Uterus (tissue), 4 donors: ENCODE data around the gene FBXW8. TPM values are rescaled to one million over a fixed set of nuclear protein-coding genes. Genes with fewer than 3 reads are reported as not detected.
A peak's percentile ranks its signal among the peaks of the same experiment; 100 is the strongest.

Experiments used
- DNase-seq, 2 donors: peaks; one replicate each; pipeline ENCODE4 v3.0.0-alpha.2; 2019 to 2020
- H3K27ac ChIP-seq, 2 donors: fragments of 200-600 bp; sonication (generic); 1 replicate in 1 of 2; 2 replicates in 1 of 2; pipeline ENCODE4 v1.5.1; 2016 to 2018
- H3K27me3 ChIP-seq, 2 donors: fragments of 200-600 bp; sonication (generic); one replicate each; pipeline ENCODE4 v1.5.1; 2018 to 2019; ENCODE audit warnings: control low read depth in 1 of 2
- H3K36me3 ChIP-seq, 2 donors: fragments of 200-600 bp; sonication (generic); one replicate each; pipeline ENCODE4 v1.5.1; 2019; ENCODE audit warnings: control low read depth in 1 of 2
- H3K4me1 ChIP-seq, 2 donors: fragments of 200-600 bp; sonication (generic); one replicate each; pipeline ENCODE4 v1.5.1; 2018 to 2019; ENCODE audit warnings: control low read depth in 1 of 2
- H3K4me3 ChIP-seq, 2 donors: fragments of 200-600 bp; sonication (generic); 1 replicate in 1 of 2; 2 replicates in 1 of 2; pipeline ENCODE4 v1.5.1; 2018 to 2019; ENCODE audit warnings: mild to moderate bottlenecking in 1 of 2
- H3K9me3 ChIP-seq, 2 donors: fragments of 200-600 bp; sonication (generic); one replicate each; pipeline ENCODE4 v1.5.1; 2019; ENCODE audit warnings: control low read depth in 1 of 2
- CTCF ChIP-seq, 4 experiments: fragments of 200-600 bp in 2 of 4; fragments of 450-650 bp in 2 of 4; sonication (generic) in 2 of 4; IDR thresholded peaks; one replicate each; pipeline ENCODE4 v1.5.1; 2016 to 2019; ENCODE audit warnings: antibody characterized with exemption in 4 of 4, mild to moderate bottlenecking in 2 of 4, moderate library complexity in 1 of 4
- POLR2A ChIP-seq, 2 donors: fragments of 450-650 bp; IDR thresholded peaks; one replicate each; pipeline ENCODE4 v1.6.1; 2016; ENCODE audit warnings: antibody characterized with exemption in 2 of 2, mild to moderate bottlenecking in 1 of 2, moderate library complexity in 1 of 2
- intact Hi-C: fragments of 100-400 bp; cut with DNase I; formaldehyde crosslinking; loops from one replicate; pipeline ENCODE4 v1.15.1; 2023; ENCODE audit warnings: low total_unique reads
- total RNA-seq, 4 donors: library from RNA; depleted of rRNA in 3 of 4; stranded (reverse); fragments of >200 nt in 3 of 4; gene quantifications; one replicate each; pipeline versions ENCODE4 v1.1.0 to v1.2.4, GENCODE V29; 2014 to 2023
- donor health status: DM: yes; HTN: yes; CAD: no.

FBXW8 gene
- total RNA-seq, 4 donors from 2014 or later = 5.9 to 28.0 (median 15.3) TPM

DNA sequence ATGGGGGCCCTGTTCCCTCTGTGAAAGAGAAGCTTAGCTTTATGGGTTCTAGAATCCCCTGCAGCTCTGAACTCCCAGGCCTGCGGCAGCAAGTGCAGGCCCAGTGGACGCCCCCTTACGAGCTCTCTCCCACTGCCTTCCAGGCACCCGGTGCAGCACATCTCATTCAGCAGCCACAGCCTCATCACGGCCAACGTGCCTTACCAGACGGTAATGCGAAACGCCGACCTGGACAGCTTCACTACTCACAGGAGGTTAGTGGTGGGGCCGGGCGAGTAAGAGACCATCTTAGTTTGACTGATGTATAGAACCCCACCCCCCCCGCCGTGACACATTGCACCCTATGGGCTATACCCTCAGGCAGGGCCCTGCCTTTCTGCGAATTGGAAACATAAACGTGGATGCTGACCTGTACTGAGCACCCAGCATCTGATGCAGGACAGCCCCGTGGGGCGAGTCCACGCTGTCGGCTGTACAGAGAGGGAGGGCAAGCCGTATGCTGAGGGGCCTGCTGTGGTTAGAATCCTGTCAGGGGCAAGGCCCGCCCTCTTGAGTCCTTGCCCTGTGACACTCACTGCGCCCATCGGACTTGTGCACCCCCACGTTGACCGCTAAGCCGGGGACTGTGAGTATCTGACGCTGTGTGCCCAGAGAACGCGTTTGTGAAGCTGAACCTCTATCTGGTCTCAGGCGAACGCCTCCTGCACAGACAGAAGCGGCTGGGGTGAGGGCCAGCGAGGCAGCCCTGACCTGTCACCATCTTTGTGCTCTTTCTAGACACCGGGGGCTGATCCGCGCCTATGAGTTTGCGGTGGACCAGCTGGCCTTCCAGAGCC is 116.7 kb downstream of the FBXW8 start:
- no peaks in the 10 kb centered on the region for H3K27me3 ChIP-seq
- TF ChIP-seq CTCF (IDR thresholded peaks at IDR 0.05) (no peak), POLR2A (IDR thresholded peaks at IDR 0.05) (no peak)
- no peak for DNase-seq
- H3K4me3 ChIP-seq = no peak overlapping the region
- intact Hi-C loops = loop anchor here (10.0 kb wide), 1 partner anchor 87 kb away; no protein-coding TSS in a partner anchor
- no peaks in the 10 kb centered on the region for H3K9me3 ChIP-seq
- H3K4me1 ChIP-seq = no peaks in the 10 kb centered on the region
- H3K36me3 ChIP-seq = no peaks in the 10 kb centered on the region
- H3K27ac ChIP-seq = no peak overlapping the region

DNA sequence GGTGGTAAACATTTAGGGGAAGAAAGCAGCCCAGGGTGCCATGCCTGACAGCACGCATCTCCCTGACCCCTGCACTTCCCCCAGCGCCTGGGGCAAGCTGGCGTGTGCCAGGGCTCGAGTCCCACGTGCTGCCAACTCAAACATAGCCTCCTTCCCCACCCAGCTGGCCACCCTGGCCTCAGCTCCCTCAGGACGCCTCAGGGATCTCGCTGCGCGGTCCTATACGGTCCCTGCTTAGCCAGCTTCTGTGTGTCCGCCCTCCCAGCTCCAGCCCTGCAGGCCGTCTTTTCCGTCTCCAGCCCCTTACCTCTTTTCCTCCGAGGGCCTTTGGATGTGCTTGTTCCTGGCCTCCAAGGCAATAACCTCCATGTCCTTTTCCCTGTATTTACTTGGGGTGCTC is 117.5 kb downstream of the FBXW8 start:
- no peak overlapping the region for H3K27ac ChIP-seq
- H3K36me3 ChIP-seq = no peaks in the 10 kb centered on the region
- intact Hi-C loops = loop anchor here (10.0 kb wide), 1 partner anchor 87 kb away; no protein-coding TSS in a partner anchor
- no peaks in the 10 kb centered on the region for H3K9me3 ChIP-seq
- no peak for DNase-seq
- no peak overlapping the region for H3K4me3 ChIP-seq
- H3K27me3 ChIP-seq = no peaks in the 10 kb centered on the region
- no peak for TF ChIP-seq POLR2A (IDR thresholded peaks at IDR 0.05)
- peaks cover 0 to 2% of the 10 kb centered on the region in 2 donors for H3K4me1 ChIP-seq

- Histone ChIP-seq H3K27ac (no peak overlapping the region), H3K4me3 (no peak overlapping the region), H3K4me1 (peaks cover 0 to 9% of the 10 kb centered on the region in 2 donors), H3K27me3 (no peaks in the 10 kb centered on the region), H3K9me3 (no peaks in the 10 kb centered on the region), H3K36me3 (no peaks in the 10 kb centered on the region)
- intact Hi-C loops = no loop called here
- peak in 1 of 2 donors; percentile 4 for DNase-seq
- no peak for TF ChIP-seq POLR2A (IDR thresholded peaks at IDR 0.05)
- TF ChIP-seq CTCF (IDR thresholded peaks at IDR 0.05) = no peak
These were observed 119.6 kb downstream of the FBXW8 start for GRCh38 chr12:117030187-117030900.

DNA sequence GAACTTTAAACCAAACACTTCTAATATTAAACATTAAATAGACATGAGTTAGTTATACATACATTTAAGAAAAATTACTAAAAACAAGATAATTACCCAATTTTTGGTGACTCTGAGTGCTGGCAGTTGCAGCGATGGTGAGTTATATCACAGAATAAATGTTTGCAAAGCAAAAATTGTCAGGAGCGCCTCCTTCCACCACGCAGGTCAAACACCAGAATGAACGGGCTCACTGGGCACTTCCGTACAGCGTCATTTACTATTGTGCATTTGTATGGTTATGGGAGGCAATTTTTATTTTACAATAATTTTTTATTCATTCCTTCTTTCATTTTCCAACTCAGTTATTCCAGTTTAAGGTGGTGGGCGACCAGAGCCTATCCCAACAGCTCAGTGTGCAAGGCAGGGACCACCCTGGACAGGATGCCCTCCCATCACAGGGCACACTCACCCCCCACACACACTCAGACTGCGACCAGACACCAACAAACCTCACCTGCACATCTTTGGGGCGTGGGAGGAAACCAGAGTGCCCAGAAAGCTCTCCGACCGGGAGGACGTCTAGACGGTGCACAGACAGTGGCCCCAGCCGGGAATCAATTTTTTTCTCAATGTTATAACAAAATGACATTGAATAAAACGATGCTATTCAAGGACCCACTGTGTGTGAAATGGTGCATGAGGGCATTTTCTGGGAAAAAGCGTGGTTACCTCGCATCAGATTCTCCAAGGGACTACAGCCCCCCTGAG is 121.3 kb downstream of the FBXW8 start:
- peak in 1 of 2 donors; percentile 5 for DNase-seq

More for the DNA sequence above, 121.3 kb downstream of the FBXW8 start:
- intact Hi-C loops = no loop called here
- H3K27ac ChIP-seq = no peak overlapping the region
- no peak for TF ChIP-seq POLR2A (IDR thresholded peaks at IDR 0.05)
- TF ChIP-seq CTCF (IDR thresholded peaks at IDR 0.05) = no peak
- H3K4me3 ChIP-seq = no peak overlapping the region
- peaks cover 0 to 9% of the 10 kb centered on the region in 2 donors for H3K4me1 ChIP-seq
- no peaks in the 10 kb centered on the region for H3K36me3 ChIP-seq
- H3K27me3 ChIP-seq = no peaks in the 10 kb centered on the region
- H3K9me3 ChIP-seq = no peaks in the 10 kb centered on the region
